Endothelial cell of umbilical vein (primary cell): ENCODE data around the gene HSD17B14. TPM values are rescaled to one million over a fixed set of nuclear protein-coding genes. Genes with fewer than 3 reads are reported as not detected.

Source experiments
- BruUV-seq: library from RNA; stranded (reverse); fragments of 400-500 nt; replicated peaks from 2 replicates; lab custom pipeline; 2021; lab: Mats Ljungman, UMichigan
- CTCF ChIA-PET: fragments of 300-600, 350-600 bp; sonication (Branson Sonifier 250); formaldehyde crosslinking; loops from one replicate; lab custom pipeline; 2021; ENCODE audit warnings: antibody characterized with exemption, inconsistent platforms; lab: Charles Lee
- POLR2A ChIA-PET: fragments of 300-600, 350-600 bp; sonication (Branson Sonifier 250); formaldehyde crosslinking; loops from one replicate; lab custom pipeline; 2021; ENCODE audit warnings: antibody characterized with exemption, inconsistent platforms; lab: Charles Lee
- DNase-seq: peaks from one replicate; pipeline ENCODE4 v3.0.0-alpha.2; 2011; ENCODE audit warnings: low read depth, low spot score
- FAIRE-seq: peaks from 2 replicates; lab custom pipeline; 2011; peaks lifted over from hg19 to GRCh38; lab: Jason Lieb, UNC
- H2AFZ ChIP-seq: 2 replicates; pipeline ENCODE4 v1.6.0; 2012; ENCODE audit warnings: low read depth, low read length, control low read depth, inconsistent platforms
- H3K27ac ChIP-seq: 2 replicates; pipeline ENCODE4 v1.5.1; 2011; ENCODE audit warnings: low read depth, mild to moderate bottlenecking, control low read depth, low read length, moderate library complexity; ENCODE audit not compliant: insufficient read depth
- H3K27me3 ChIP-seq, 2 experiments: 2 replicates each; pipeline versions ENCODE4 v1.6.0 to v1.6.1; 2011; ENCODE audit warnings: low read length in 2 of 2, mixed read lengths in 1 of 2; ENCODE audit not compliant: control insufficient read depth in 2 of 2, insufficient read depth in 2 of 2
- H3K36me3 ChIP-seq, 2 experiments: 2 replicates in 1 of 2; 3 replicates in 1 of 2; pipeline ENCODE4 v1.5.1; 2011; ENCODE audit warnings: low read length in 2 of 2, mild to moderate bottlenecking in 1 of 2, moderate library complexity in 1 of 2; ENCODE audit not compliant: control insufficient read depth in 2 of 2, insufficient read depth in 2 of 2; ENCODE audit errors: extremely low read depth in 1 of 2
- H3K4me1 ChIP-seq: 3 replicates; pipeline ENCODE4 v1.5.1; 2011; ENCODE audit warnings: mild to moderate bottlenecking, low read length; ENCODE audit not compliant: control insufficient read depth, insufficient read depth; ENCODE audit errors: extremely low read depth
- H3K4me2 ChIP-seq: 2 replicates; pipeline ENCODE4 v1.6.1; 2011; ENCODE audit warnings: low read length, control low read depth, mixed read lengths; ENCODE audit not compliant: insufficient read depth
- H3K4me3 ChIP-seq, 3 experiments: fragments of 200-600 bp in 1 of 3; sonication (generic), shearing (Covaris generic) in 1 of 3; replicated peaks in 1 of 3; 2 replicates each; pipeline ENCODE4 v1.5.1; 2011 to 2016; ENCODE audit warnings: control low read depth in 3 of 3, low read length in 3 of 3, mild to moderate bottlenecking in 2 of 3, inconsistent platforms in 1 of 3, low read depth in 1 of 3, moderate library complexity in 1 of 3; ENCODE audit not compliant: insufficient read depth in 1 of 3
- H3K79me2 ChIP-seq: 2 replicates; pipeline ENCODE4 v1.6.0; 2012; ENCODE audit warnings: low read length, inconsistent platforms; ENCODE audit not compliant: control insufficient read depth, insufficient read depth
- H3K9ac ChIP-seq: replicated peaks from 2 replicates; pipeline ENCODE3; 2011; ENCODE audit warnings: low read length, control low read depth; ENCODE audit not compliant: insufficient read depth; ENCODE audit errors: extremely low read depth
- H3K9me1 ChIP-seq: replicated peaks from 3 replicates; pipeline ENCODE4 v1.6.0; 2011; ENCODE audit warnings: mild to moderate bottlenecking, low read length; ENCODE audit not compliant: control insufficient read depth, insufficient read depth; ENCODE audit errors: extremely low read depth
- H3K9me3 ChIP-seq: replicated peaks from 2 replicates; pipeline ENCODE4 v1.5.1; 2012; ENCODE audit warnings: low read length, inconsistent platforms; ENCODE audit not compliant: control insufficient read depth, insufficient read depth
- H4K20me1 ChIP-seq: replicated peaks from 2 replicates; pipeline ENCODE3; 2011; ENCODE audit warnings: mild to moderate bottlenecking, low read length; ENCODE audit not compliant: control insufficient read depth, insufficient read depth; ENCODE audit errors: extremely low read depth
- EZH2 ChIP-seq: IDR thresholded peaks from 2 replicates; pipeline ENCODE4 v1.6.1; 2012; ENCODE audit warnings: borderline replicate concordance, low read depth, mild to moderate bottlenecking, moderate library complexity, low read length, inconsistent platforms; ENCODE audit not compliant: severe bottlenecking
- FOS ChIP-seq: IDR thresholded peaks from 2 replicates; pipeline ENCODE4 v1.6.1; 2011; ENCODE audit warnings: mild to moderate bottlenecking, low read length, moderate library complexity, borderline replicate concordance; ENCODE audit not compliant: insufficient read depth
- GATA2 ChIP-seq: IDR thresholded peaks from 2 replicates; pipeline ENCODE4 v1.7.0; 2011; ENCODE audit warnings: low read depth, mild to moderate bottlenecking, moderate library complexity, mixed read lengths, low read length; ENCODE audit not compliant: insufficient read length, insufficient read depth
- JUN ChIP-seq: IDR thresholded peaks from 2 replicates; pipeline ENCODE4 v1.6.1; 2011; ENCODE audit warnings: borderline replicate concordance, low read depth; ENCODE audit not compliant: insufficient read length, insufficient read depth
- MYC ChIP-seq: IDR thresholded peaks from one replicate; pipeline ENCODE4 v1.6.1; 2011; ENCODE audit warnings: mild to moderate bottlenecking, low read depth, low read length
- POLR2A ChIP-seq: IDR thresholded peaks from 2 replicates; pipeline ENCODE4 v1.6.1; 2012; ENCODE audit warnings: low read depth, mild to moderate bottlenecking, control low read depth, low read length
- POLR2AphosphoS5 ChIP-seq: IDR thresholded peaks from 2 replicates; pipeline ENCODE4 v1.6.1; 2012; ENCODE audit warnings: low read depth, mild to moderate bottlenecking, control low read depth, low read length, moderate library complexity; ENCODE audit not compliant: insufficient read depth
- dilution Hi-C: fragments of 300-500 bp; cut with MboI; formaldehyde crosslinking; loops from one replicate; pipeline ENCODE4 v1.15.0; 2019; ENCODE audit warnings: low sequenced_read_pairs; ENCODE audit not compliant: extremely low pct_ligation_motif_present
- intact Hi-C: fragments of 100-400 bp; cut with micrococcal nuclease; formaldehyde crosslinking; loops from one replicate; pipeline ENCODE4 v1.10.0; 2022
- polyA plus RNA-seq, 4 experiments: library from polyadenylated mRNA; depleted of rRNA in 3 of 4; stranded (reverse) in 3 of 4; unstranded in 1 of 4; fragments of >200 nt; gene quantifications; 2 replicates each; pipeline versions ENCODE4 v1.2.1 to v1.2.3, GENCODE V29; 2011 to 2012; ENCODE audit warnings: missing spikeins in 1 of 4
- total RNA-seq: library from RNA; stranded (reverse); gene quantifications from 2 replicates; pipeline ENCODE4 v1.2.3, GENCODE V29; 2021
- TF ChIP-seq, protein P1 (sequence below), 2 donors: IDR thresholded peaks; 1 replicate in 1 of 2; 2 replicates in 1 of 2; pipeline ENCODE4 v1.5.1; 2011; ENCODE audit warnings: low read length in 2 of 2, mild to moderate bottlenecking in 2 of 2, moderate library complexity in 2 of 2, control low read depth in 1 of 2, inconsistent platforms in 1 of 2, low read depth in 1 of 2; ENCODE audit not compliant: insufficient read depth in 1 of 2; ENCODE audit errors: extremely low read depth in 1 of 2
- TF ChIP-seq, protein P2 (sequence below): IDR thresholded peaks from 2 replicates; pipeline ENCODE4 v1.6.1; 2011; ENCODE audit not compliant: insufficient read depth, insufficient read length

HSD17B14 gene
- total and polyA plus RNA-seq, 2 donors (not counting 3 experiments of a cell fraction or from before 2014, with no cell fraction given): 20.9 to 46.3 TPM

DNA sequence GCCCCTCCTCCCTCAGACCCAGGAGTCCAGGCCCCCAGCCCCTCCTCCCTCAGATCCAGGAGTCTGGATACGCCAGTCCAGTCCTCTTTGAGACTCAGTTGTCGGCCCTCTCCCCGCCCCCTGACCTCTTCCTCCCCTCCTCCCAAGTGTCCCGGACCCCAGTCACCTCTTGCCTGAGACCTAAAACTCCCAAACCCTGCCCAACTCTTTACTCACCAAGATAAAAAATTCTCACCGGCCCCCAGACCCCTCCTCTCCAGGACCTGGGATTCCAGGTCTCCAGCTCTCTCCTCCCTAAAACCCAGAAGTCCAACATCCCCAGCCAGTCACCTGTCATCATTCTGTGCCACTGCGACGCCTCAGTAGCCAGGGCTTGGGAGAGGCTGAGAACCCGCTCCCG lies 1.4 kb upstream of the HSD17B14 start:
- ChIA-PET POLR2A (interaction anchor here (0.6 to 2.0 kb wide), 2 partner anchors 33 to 35 kb away, joined by 4 to 9 read pairs; partner anchors contain the start of gene PPP1R15A), CTCF (interaction anchor here (0.6 to 2.6 kb wide), 8 partner anchors 10 to 192 kb away, joined by 3 to 108 read pairs (median 16); partner anchors contain the start of genes CA11, GYS1 and RUVBL2)
- intact Hi-C loops (loop anchor here (1.0 to 5.0 kb wide), 2 partner anchors 35 to 100 kb away; partner anchors contain the start of gene PPP1R15A), dilution Hi-C loops (no loop called here)
- TF ChIP-seq, protein P1, sequence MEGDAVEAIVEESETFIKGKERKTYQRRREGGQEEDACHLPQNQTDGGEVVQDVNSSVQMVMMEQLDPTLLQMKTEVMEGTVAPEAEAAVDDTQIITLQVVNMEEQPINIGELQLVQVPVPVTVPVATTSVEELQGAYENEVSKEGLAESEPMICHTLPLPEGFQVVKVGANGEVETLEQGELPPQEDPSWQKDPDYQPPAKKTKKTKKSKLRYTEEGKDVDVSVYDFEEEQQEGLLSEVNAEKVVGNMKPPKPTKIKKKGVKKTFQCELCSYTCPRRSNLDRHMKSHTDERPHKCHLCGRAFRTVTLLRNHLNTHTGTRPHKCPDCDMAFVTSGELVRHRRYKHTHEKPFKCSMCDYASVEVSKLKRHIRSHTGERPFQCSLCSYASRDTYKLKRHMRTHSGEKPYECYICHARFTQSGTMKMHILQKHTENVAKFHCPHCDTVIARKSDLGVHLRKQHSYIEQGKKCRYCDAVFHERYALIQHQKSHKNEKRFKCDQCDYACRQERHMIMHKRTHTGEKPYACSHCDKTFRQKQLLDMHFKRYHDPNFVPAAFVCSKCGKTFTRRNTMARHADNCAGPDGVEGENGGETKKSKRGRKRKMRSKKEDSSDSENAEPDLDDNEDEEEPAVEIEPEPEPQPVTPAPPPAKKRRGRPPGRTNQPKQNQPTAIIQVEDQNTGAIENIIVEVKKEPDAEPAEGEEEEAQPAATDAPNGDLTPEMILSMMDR (IDR thresholded peaks at IDR 0.05; ENCODE audit: extremely low read depth in 1 of 2, insufficient read depth in 1 of 2, low read depth in 1 of 2, low read length in 2 of 2): no peak
- TF ChIP-seq GATA2 (no peak), EZH2 (no peak), MYC (no peak), POLR2AphosphoS5 (no peak), JUN (no peak), POLR2A (no peak), FOS (no peak)
- TF ChIP-seq, protein P2, sequence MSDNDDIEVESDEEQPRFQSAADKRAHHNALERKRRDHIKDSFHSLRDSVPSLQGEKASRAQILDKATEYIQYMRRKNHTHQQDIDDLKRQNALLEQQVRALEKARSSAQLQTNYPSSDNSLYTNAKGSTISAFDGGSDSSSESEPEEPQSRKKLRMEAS: no peak
- H2AFZ ChIP-seq: no peak overlapping the region
- no peaks in the 10 kb centered on the region for H3K27me3 ChIP-seq
- no peaks in the 10 kb centered on the region for H4K20me1 ChIP-seq
- H3K4me3 ChIP-seq: peak overlapping the region in 2 of 3 experiments; percentile 57 to 61
- DNase-seq: no peak
- H3K4me2 ChIP-seq: no peak overlapping the region
- H3K27ac ChIP-seq: no peak overlapping the region
- FAIRE-seq: no peak
- BruUV-seq: no TSS peak
- no peaks in the 10 kb centered on the region for H3K9me3 ChIP-seq
- H3K9me1 ChIP-seq: no peaks in the 10 kb centered on the region
- peaks cover 5% of the 10 kb centered on the region for H3K4me1 ChIP-seq
- no peaks in the 10 kb centered on the region for H3K79me2 ChIP-seq
- H3K9ac ChIP-seq: no peak overlapping the region
- no peaks in the 10 kb centered on the region for H3K36me3 ChIP-seq
